HG03442 (cell line): ENCODE results near the gene PIK3AP1.
"Not testable (repeated sequence)": the region's sequence is repeated elsewhere in the genome, so short reads cannot be mapped to it uniquely, and the experiment has no call there.

Experiments
- ATAC-seq: cut with Tn5 transposase; IDR thresholded peaks from one replicate; pipeline ENCODE4 v1.9.1; 2021; ENCODE audit warnings: mild to moderate bottlenecking, moderate library complexity; ENCODE audit not compliant: unreplicated experiment

The PIK3AP1 gene

DNA sequence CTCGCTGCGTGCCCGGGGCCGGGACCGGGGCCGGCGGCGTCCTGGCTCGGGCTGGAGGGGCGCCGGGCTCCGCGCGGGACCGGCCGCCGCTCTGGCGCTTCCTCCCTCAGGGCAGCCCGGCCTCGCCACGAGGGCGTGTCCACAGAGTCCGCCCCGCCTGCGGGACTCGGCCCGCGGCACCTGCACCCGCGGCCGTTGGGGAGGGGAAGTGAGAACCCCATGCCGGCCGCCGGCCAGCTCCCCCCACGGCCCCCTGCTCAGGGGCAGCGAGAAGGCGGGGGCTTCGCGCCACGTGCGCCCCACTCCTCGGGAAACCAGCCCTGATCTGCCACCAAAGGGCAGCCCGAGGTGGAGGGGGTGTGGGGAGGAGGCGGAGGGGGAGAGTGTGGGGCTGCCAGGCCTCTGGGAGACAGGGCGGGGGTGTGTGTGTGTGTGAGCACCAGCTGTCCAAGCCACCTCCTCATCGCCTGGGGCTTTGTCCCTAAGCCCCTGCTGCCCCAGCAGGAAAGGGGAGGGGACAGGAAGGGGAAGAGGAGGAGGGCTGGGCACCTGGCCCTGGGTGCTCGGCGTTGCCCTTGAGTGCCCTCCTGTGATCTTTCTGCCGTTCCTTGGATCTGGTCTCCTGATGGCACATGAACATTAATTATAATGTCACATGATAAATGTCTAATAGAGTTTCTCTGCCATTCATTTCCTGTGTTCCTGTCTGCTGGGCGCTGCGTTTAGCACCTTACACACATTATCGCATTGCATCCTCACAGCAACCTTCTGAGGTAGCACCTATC lies at the start of gene PIK3AP1:
PIK3AP1 (minus strand) TSS at position 93 of the 785 bp plus-strand sequence. CDS start 120 bp downstream, outside the sequence.
- ATAC-seq, result peak; percentile 55

DNA sequence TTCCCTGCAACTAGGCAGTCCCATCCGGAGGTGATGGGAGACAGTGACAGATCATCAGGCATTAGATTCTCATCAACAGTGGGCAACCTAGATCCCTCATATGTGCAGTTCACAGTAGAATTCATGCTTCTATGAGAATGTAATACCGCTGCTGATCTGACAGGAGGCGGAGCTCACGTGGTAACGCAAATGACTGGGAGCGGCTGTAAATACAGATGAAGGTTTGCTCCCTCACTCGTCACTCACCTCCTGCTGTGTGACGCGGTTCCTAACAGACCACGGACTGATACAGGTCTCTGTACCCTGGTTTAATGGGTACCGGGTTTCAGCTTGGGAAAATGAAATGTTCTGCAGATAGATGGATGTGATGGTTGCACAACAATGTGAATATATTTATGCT lies 47.8 kb upstream of the PIK3AP1 start:
- no peak for ATAC-seq

DNA sequence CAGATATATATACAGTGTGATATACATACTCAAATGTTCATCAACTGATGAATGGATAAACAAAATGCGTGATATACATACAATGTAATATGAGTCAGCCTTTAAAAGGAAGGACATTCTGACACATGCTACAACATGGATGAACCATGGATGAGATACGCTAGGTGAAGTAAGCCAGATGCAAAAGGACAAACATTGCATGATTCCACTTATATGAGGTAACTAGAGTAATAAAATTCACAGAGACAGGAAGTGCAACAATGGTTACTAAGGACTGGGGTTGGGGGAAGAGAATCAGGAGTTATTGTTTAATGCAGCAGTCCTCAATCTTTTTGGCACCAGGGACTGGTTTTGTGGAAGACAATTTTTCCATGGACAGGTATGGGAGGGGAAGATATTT lies 47.3 kb upstream of the PIK3AP1 start:
- no peak for ATAC-seq

GRCh38 chr10:96765406-96766240 lies 45.3 kb upstream of the PIK3AP1 start:
- ATAC-seq, result no peak

- ATAC-seq, result no peak
Measured at GRCh38 chr10:96764425-96765060, 44.2 kb upstream of the PIK3AP1 start.

- ATAC-seq, result peak; percentile 82
Measured at GRCh38 chr10:96758423-96758822, 38.1 kb upstream of the PIK3AP1 start.

DNA sequence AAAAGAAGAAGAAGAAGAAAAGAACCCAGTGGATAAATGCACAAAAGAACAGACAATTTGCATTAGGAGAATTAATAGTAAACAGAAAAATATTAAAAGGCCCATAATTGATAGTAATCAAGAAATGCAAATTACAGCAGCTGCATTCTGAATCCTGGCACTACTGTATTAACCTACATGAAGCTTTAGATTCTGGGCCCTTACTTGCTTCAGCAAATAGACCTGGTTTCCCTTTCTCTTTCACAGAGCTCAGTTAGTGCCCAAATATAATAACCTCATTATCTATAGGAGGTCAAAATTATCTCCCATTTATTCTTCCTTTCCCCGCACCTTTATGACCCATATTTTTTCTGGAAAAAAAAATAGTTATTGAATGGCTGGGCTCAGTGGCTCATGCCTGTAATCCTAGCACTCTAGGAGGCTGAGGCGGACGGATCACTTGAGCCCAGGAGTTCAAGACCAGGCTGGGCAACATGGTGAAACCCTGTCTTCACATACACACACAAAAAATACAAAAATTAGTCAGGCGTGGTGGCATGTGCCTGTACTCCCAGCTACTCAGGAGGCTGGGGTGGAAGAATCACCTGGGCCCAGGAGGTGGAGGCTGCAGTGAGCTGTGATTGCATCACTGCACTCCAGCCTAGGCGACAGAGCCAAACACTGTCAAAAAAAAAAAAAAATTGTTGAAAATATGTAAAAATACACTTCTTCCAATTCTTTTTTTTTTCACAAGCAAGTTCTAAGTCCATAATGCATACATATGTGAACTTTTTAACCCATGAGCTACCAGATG lies 36.0 kb upstream of the PIK3AP1 start:
- ATAC-seq, result no peak

DNA sequence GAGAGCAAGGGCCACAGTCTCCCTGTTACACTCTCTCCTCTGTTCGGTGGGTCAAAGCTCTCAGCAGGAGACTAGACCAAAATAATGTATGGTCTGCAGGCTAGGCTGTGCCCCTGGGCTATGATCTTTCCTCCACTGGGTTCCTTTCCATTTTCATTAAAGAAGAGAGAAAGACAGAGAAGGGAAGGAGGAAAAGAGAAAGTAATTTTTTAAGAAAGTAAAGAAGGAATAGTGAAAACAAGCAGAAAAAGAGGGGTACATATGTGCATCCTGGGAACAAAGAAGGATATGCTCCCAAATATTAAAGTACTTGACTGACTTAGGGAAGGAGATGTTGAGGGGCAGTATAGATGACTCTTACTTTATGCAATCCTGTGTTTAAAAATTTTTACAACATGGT lies 33.6 kb upstream of the PIK3AP1 start:
- no peak for ATAC-seq

DNA sequence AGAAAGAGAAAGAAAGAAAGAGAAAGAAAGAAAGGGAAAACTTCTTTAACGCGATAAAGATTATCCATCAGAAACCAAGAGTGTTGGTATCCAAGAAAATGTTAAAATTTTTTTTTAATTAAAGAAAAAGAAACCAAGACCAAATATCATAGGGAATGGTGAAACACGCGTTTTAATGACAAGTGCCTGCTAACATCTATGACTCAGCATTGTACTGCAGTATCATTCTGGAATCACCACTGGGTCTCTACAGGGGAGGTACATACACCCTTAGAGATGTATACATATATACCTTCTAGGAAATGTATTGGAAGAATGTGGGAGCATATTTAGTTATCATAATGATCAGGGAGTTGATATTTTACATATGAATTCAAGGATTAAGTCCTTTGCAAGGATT lies 32.1 kb upstream of the PIK3AP1 start:
- ATAC-seq, result no peak

- ATAC-seq, result not testable (repeated sequence)
Measured at GRCh38 chr10:96750316-96750715, 30.0 kb upstream of the PIK3AP1 start.

- ATAC-seq, result peak; percentile 93
Measured at GRCh38 chr10:96747734-96748550, 27.6 kb upstream of the PIK3AP1 start.

DNA sequence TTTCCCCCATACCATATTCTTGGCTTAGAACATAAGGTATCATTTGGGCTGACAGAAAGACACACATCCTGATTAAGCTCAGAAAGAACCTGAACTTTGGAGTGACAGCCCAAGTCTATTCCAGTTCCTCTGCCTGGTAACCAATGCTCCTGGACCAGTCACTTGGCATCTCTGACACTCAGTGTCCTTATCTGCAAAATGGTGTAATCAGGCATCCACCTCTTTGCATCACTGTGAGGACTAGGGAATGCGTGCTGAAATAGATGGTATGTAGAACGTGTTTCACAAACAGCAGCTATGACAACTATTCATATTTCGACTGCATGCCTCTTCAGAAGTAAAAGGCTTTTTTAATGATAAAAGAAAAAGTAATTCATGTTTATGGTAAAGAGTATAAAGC lies 26.2 kb upstream of the PIK3AP1 start:
- no peak for ATAC-seq

- ATAC-seq, result no peak
Measured at GRCh38 chr10:96745950-96746349, 25.6 kb upstream of the PIK3AP1 start.

DNA sequence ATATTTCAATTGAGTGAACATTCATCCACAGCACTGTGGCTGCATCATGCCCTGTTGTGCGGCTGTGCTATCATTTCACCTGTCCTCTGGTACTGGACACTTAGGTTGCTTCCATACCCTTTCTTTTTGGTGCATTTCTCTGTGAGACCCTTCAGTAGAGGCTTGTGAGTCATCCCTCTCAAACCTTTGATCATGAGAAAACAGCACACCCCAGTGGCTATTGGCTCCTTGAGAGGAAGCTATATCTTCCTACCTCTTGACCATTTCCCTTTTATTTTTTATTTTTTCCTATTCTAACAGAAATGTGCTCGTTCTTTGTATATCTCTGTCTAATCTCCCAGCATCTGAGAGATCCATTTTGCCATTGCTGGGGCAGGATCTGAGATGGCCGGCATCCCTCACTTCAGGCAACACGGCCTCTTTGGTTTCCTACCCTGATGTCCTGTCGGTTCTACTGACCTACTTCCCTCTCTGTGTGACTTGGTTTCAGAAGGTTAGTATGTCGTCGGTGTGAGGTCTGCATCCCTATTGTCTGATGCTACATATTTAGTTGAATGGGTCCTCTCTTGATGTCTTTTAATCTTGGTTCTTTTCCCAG lies 23.8 kb upstream of the PIK3AP1 start:
- ATAC-seq, result no peak

DNA sequence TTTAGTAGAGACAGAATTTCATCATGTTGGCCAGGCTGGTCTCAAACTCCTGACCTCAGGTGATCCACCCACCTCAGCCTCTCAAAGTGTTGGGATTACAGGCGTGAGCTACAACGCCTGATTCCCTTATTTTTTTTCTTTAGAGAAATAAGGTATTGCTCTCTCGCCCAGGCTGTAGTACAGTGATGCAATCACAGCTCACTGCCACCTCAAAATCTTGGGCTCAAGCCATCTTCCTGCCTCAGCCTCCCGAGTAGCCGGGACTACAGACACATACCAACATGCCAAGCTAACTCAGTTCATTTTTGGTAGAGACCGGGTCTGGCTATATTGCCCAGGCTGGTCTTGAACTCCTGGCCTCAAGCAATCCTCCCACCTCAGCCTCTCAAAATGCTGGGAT lies 21.2 kb upstream of the PIK3AP1 start:
- ATAC-seq, result not testable (repeated sequence)

GRCh38 chr10:96740579-96741281 lies 20.4 kb upstream of the PIK3AP1 start:
- ATAC-seq, result no peak

- no peak for ATAC-seq
Measured at GRCh38 chr10:96740141-96740540, 19.8 kb upstream of the PIK3AP1 start.

DNA sequence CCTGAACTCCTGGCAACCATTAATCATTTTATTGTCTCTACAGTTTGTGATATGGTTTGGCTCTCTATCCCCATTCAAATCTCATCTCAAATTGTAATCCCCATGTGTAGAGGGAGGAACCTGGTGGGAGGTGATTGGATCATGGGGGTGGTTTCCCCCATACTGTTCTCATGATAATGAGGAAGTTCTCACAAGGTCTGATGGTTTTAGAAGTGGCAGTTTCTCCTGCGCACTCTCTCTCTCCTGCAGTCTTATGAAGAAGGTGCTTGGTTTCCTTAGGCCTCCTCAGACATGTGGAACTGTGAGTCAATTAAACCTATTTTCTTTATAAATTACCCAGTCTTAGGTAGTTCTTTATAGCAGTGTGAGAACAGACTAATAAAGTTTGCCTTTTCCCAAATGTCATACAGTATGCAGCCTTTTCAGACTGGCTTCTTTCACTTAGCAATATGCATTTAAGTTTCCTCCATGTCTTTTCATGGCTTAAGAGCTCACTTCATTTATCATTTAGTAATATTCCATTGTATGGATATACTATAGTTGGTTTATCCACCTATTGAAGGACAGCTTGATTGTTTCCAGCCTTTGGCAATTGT lies 17.1 kb upstream of the PIK3AP1 start:
- ATAC-seq, result not testable (repeated sequence)
